ENCODE data around the gene REG3A. TPM values are rescaled to one million over a fixed set of nuclear protein-coding genes. Genes with fewer than 3 reads are reported as not detected.

Gene REG3A
- total RNA-seq, 1 donor from 2014 or later: not detected

DNA sequence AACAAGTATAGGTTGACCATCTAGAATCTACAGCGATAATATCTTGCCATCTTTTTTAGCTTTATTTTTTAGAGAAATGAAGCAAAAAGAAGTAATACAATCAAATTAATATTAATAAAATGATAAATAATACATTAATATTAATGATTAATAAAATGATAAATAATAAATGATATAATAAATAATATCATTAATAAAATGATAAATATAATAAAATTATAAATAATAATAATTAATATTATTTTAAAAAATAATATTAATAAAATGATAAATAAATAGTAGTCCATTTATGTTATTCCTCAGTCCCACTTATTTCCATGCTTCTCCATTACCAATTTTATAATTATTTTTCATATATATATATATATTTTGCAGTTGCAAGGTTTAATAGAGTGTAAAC is 3.2 kb upstream of the REG3A start:
- H3K27ac ChIP-seq (ENCODE audit: low read depth, low read length): no peak overlapping the region
- no peaks in the 10 kb centered on the region for H3K36me3 ChIP-seq (ENCODE audit: control insufficient read depth in 3 of 3, insufficient read depth in 3 of 3, low read length in 3 of 3)
- no peaks in the 10 kb centered on the region for H3K27me3 ChIP-seq (ENCODE audit: control insufficient read depth in 3 of 3, insufficient read depth in 3 of 3, low read length in 3 of 3)
- no peak overlapping the region for H3K9ac ChIP-seq (ENCODE audit: low read depth in 1 of 3, low read length in 3 of 3)
- no peak overlapping the region for H3K4me3 ChIP-seq (ENCODE audit: low read length in 3 of 3)
- peaks cover 0 to 2% (median 0%) of the 10 kb centered on the region in 3 donors for H3K9me3 ChIP-seq (ENCODE audit: control insufficient read depth in 3 of 3, low read length in 3 of 3)
- H3K4me1 ChIP-seq (ENCODE audit: control insufficient read depth in 3 of 3, insufficient read depth in 3 of 3, low read length in 3 of 3): no peaks in the 10 kb centered on the region

DNA sequence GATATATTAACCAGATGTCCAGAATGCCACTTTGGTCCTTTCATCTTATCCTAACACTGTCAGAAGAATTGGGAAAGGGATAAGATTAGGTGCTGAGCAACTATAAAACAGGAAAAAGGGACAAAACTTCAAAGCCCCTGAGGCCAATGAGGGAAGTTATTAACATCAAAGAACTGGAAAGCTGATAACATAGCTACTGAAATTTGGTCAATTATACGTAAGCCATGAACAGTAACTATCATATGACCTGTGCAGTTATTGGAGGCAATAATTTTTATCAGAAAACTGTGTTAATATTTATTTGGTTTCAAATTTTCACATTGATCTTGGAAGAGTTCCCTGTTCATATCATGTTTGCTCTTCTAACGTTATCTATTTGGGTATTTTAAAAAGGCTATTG is 2.6 kb upstream of the REG3A start:
- Histone ChIP-seq H3K36me3 (ENCODE audit: control insufficient read depth in 3 of 3, insufficient read depth in 3 of 3, low read length in 3 of 3) (no peaks in the 10 kb centered on the region), H3K27me3 (ENCODE audit: control insufficient read depth in 3 of 3, insufficient read depth in 3 of 3, low read length in 3 of 3) (no peaks in the 10 kb centered on the region), H3K4me3 (ENCODE audit: low read length in 3 of 3) (no peak overlapping the region), H3K4me1 (ENCODE audit: control insufficient read depth in 3 of 3, insufficient read depth in 3 of 3, low read length in 3 of 3) (no peaks in the 10 kb centered on the region), H3K9ac (ENCODE audit: low read depth in 1 of 3, low read length in 3 of 3) (no peak overlapping the region), H3K27ac (ENCODE audit: low read depth, low read length) (no peak overlapping the region), H3K9me3 (ENCODE audit: control insufficient read depth in 3 of 3, low read length in 3 of 3) (peaks cover 0 to 2% (median 0%) of the 10 kb centered on the region in 3 donors)

DNA sequence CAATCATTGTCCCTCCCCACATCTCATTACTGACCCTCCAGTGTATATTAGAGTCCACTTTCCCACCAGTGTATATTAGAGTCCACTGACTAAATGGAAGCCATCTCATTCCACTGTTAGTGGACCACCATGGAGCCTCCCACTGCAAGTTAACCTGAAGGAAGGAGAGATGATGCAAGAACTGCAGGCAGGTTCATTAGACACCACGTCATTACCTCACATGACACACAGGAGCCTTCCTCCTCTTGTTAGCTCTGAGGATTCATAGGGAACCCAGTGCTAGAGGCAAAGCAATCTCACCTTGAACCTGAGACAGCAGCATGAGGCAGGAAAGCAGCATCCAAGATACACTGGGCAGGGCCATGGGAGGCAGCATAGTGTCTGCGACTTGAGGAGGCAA is 523 bp downstream of the REG3A start:
- Histone ChIP-seq H3K4me3 (ENCODE audit: low read length in 3 of 3) (no peak overlapping the region), H3K9me3 (ENCODE audit: control insufficient read depth in 3 of 3, low read length in 3 of 3) (peaks cover 0 to 2% (median 0%) of the 10 kb centered on the region in 3 donors), H3K4me1 (ENCODE audit: control insufficient read depth in 3 of 3, insufficient read depth in 3 of 3, low read length in 3 of 3) (no peaks in the 10 kb centered on the region), H3K9ac (ENCODE audit: low read depth in 1 of 3, low read length in 3 of 3) (no peak overlapping the region), H3K27ac (ENCODE audit: low read depth, low read length) (no peak overlapping the region), H3K36me3 (ENCODE audit: control insufficient read depth in 3 of 3, insufficient read depth in 3 of 3, low read length in 3 of 3) (no peaks in the 10 kb centered on the region), H3K27me3 (ENCODE audit: control insufficient read depth in 3 of 3, insufficient read depth in 3 of 3, low read length in 3 of 3) (no peaks in the 10 kb centered on the region)

DNA sequence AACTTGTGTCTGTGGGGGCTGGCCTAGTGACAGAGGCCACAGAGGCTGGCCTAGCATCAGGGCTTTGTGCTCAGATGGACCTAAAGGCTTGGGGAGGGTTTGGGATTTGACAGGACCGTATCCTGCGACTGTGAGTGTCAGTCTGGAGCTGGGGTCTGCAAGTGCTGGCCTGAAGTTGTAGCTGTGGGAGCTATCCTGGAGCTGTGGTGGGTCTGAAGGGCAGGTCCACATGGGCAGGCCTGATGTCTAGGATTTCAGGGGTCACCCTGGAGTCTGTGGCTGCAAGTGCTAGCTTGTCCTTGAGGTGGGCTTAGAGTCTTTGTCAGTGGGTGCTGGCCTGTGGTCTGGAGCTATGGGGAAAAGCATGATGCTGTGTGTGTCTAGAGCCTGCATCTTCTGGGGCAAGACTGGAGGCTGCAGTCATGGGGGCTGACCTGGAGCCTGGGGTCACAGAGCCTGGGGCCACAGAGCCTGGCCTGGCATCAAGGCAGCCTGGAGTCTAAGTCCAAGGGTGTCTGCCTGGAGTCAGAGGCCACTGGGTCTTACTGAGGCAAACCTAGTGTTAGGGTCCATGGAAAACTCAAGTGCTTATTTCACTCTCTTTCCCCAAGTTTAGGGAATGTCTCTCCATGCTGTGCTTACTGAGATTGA is 3.6 kb downstream of the REG3A start:
- Histone ChIP-seq H3K27me3 (ENCODE audit: control insufficient read depth in 3 of 3, insufficient read depth in 3 of 3, low read length in 3 of 3) (no peaks in the 10 kb centered on the region), H3K4me1 (ENCODE audit: control insufficient read depth in 3 of 3, insufficient read depth in 3 of 3, low read length in 3 of 3) (no peaks in the 10 kb centered on the region), H3K4me3 (ENCODE audit: low read length in 3 of 3) (no peak overlapping the region), H3K9ac (ENCODE audit: low read depth in 1 of 3, low read length in 3 of 3) (no peak overlapping the region), H3K27ac (ENCODE audit: low read depth, low read length) (no peak overlapping the region), H3K9me3 (ENCODE audit: control insufficient read depth in 3 of 3, low read length in 3 of 3) (peaks cover 0 to 2% (median 0%) of the 10 kb centered on the region in 3 donors), H3K36me3 (ENCODE audit: control insufficient read depth in 3 of 3, insufficient read depth in 3 of 3, low read length in 3 of 3) (no peaks in the 10 kb centered on the region)

DNA sequence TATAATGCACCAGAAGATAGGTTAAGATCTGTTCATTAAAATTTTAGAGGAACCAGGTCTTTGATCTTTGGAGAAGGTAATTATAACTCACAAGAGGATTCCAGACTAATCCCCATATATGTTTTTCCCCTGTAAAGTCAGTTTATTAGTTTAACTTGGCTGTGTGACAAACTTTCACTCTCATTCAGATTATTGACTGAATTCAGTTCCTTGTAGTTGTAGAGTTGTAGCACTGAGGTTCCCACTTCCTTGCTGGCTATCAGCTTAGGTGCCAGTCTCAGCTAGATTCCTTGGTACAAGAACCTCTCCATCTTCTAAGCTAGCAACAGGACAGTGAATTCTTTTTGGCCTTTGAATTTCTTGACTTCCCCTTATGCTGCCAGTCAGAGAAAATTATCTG is 20.1 kb downstream of the REG3A start:
- Histone ChIP-seq H3K27me3 (ENCODE audit: control insufficient read depth in 3 of 3, insufficient read depth in 3 of 3, low read length in 3 of 3) (no peaks in the 10 kb centered on the region), H3K36me3 (ENCODE audit: control insufficient read depth in 3 of 3, insufficient read depth in 3 of 3, low read length in 3 of 3) (no peaks in the 10 kb centered on the region), H3K27ac (ENCODE audit: low read depth, low read length) (no peak overlapping the region), H3K4me3 (ENCODE audit: low read length in 3 of 3) (no peak overlapping the region), H3K4me1 (ENCODE audit: control insufficient read depth in 3 of 3, insufficient read depth in 3 of 3, low read length in 3 of 3) (no peaks in the 10 kb centered on the region), H3K9me3 (ENCODE audit: control insufficient read depth in 3 of 3, low read length in 3 of 3) (no peaks in the 10 kb centered on the region), H3K9ac (ENCODE audit: low read depth in 1 of 3, low read length in 3 of 3) (no peak overlapping the region)

GRCh38 chr2:79138385-79138784 is 21.2 kb downstream of the REG3A start:
- no peaks in the 10 kb centered on the region for H3K36me3 ChIP-seq (ENCODE audit: control insufficient read depth in 3 of 3, insufficient read depth in 3 of 3, low read length in 3 of 3)
- no peaks in the 10 kb centered on the region for H3K4me1 ChIP-seq (ENCODE audit: control insufficient read depth in 3 of 3, insufficient read depth in 3 of 3, low read length in 3 of 3)
- H3K27me3 ChIP-seq (ENCODE audit: control insufficient read depth in 3 of 3, insufficient read depth in 3 of 3, low read length in 3 of 3): no peaks in the 10 kb centered on the region
- no peaks in the 10 kb centered on the region for H3K9me3 ChIP-seq (ENCODE audit: control insufficient read depth in 3 of 3, low read length in 3 of 3)
- no peak overlapping the region for H3K4me3 ChIP-seq (ENCODE audit: low read length in 3 of 3)
- no peak overlapping the region for H3K27ac ChIP-seq (ENCODE audit: low read depth, low read length)
- H3K9ac ChIP-seq (ENCODE audit: low read depth in 1 of 3, low read length in 3 of 3): no peak overlapping the region

DNA sequence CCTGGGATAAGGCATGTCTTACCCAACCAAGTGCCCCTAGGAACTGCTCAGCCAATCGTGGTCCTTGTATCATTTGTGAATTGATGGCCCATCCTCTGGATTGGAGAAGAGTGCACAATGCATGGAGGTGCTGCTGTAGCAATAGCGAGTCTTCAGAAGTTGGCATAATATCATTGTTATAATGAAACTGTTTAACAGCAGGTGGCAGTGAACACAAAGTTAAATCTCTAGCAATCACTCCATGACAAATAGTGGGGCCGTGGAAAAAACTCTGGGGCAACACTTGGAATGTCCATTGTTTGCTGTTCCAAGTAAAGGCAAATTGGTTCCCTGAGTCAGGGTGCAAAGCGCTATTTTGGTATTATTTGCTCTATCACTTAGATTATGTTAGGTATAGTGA is 27.9 kb downstream of the REG3A start:
- Histone ChIP-seq H3K4me1 (ENCODE audit: control insufficient read depth in 3 of 3, insufficient read depth in 3 of 3, low read length in 3 of 3) (no peaks in the 10 kb centered on the region), H3K9ac (ENCODE audit: low read depth in 1 of 3, low read length in 3 of 3) (no peak overlapping the region), H3K27me3 (ENCODE audit: control insufficient read depth in 3 of 3, insufficient read depth in 3 of 3, low read length in 3 of 3) (no peaks in the 10 kb centered on the region), H3K36me3 (ENCODE audit: control insufficient read depth in 3 of 3, insufficient read depth in 3 of 3, low read length in 3 of 3) (no peaks in the 10 kb centered on the region), H3K27ac (ENCODE audit: low read depth, low read length) (no peak overlapping the region), H3K4me3 (ENCODE audit: low read length in 3 of 3) (no peak overlapping the region), H3K9me3 (ENCODE audit: control insufficient read depth in 3 of 3, low read length in 3 of 3) (no peaks in the 10 kb centered on the region)

GRCh38 chr2:79129804-79130203 is 29.7 kb downstream of the REG3A start:
- Histone ChIP-seq H3K27me3 (ENCODE audit: control insufficient read depth in 3 of 3, insufficient read depth in 3 of 3, low read length in 3 of 3) (no peaks in the 10 kb centered on the region), H3K36me3 (ENCODE audit: control insufficient read depth in 3 of 3, insufficient read depth in 3 of 3, low read length in 3 of 3) (no peaks in the 10 kb centered on the region), H3K4me1 (ENCODE audit: control insufficient read depth in 3 of 3, insufficient read depth in 3 of 3, low read length in 3 of 3) (no peaks in the 10 kb centered on the region), H3K9me3 (ENCODE audit: control insufficient read depth in 3 of 3, low read length in 3 of 3) (no peaks in the 10 kb centered on the region), H3K4me3 (ENCODE audit: low read length in 3 of 3) (no peak overlapping the region), H3K9ac (ENCODE audit: low read depth in 1 of 3, low read length in 3 of 3) (no peak overlapping the region), H3K27ac (ENCODE audit: low read depth, low read length) (no peak overlapping the region)

- Histone ChIP-seq H3K9me3 (ENCODE audit: control insufficient read depth in 3 of 3, low read length in 3 of 3) (no peaks in the 10 kb centered on the region), H3K36me3 (ENCODE audit: control insufficient read depth in 3 of 3, insufficient read depth in 3 of 3, low read length in 3 of 3) (no peaks in the 10 kb centered on the region), H3K4me1 (ENCODE audit: control insufficient read depth in 3 of 3, insufficient read depth in 3 of 3, low read length in 3 of 3) (no peaks in the 10 kb centered on the region), H3K27me3 (ENCODE audit: control insufficient read depth in 3 of 3, insufficient read depth in 3 of 3, low read length in 3 of 3) (no peaks in the 10 kb centered on the region), H3K9ac (ENCODE audit: low read depth in 1 of 3, low read length in 3 of 3) (no peak overlapping the region), H3K4me3 (ENCODE audit: low read length in 3 of 3) (no peak overlapping the region), H3K27ac (ENCODE audit: low read depth, low read length) (no peak overlapping the region)
Measured at GRCh38 chr2:79129260-79129659, 30.3 kb downstream of the REG3A start.

DNA sequence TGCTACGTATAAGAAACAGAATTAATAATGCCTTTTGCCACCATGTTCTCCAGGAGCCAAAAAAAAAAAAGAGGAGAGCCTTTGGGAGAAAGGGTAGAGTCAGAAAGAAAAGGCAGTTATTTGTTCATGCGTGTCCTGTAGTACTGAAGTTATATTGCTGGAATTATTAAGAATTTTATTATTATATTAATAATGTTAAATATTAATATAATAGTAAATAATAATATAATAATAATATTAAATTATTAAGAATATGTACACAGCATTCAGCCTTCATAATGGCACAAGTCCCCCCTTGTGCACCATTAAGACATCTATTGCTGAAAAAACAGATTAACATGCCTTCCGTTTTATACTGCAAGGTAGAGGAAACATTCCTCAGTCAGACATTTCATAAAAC is 31.1 kb downstream of the REG3A start:
- Histone ChIP-seq H3K36me3 (ENCODE audit: control insufficient read depth in 3 of 3, insufficient read depth in 3 of 3, low read length in 3 of 3) (no peaks in the 10 kb centered on the region), H3K9me3 (ENCODE audit: control insufficient read depth in 3 of 3, low read length in 3 of 3) (no peaks in the 10 kb centered on the region), H3K27me3 (ENCODE audit: control insufficient read depth in 3 of 3, insufficient read depth in 3 of 3, low read length in 3 of 3) (no peaks in the 10 kb centered on the region)

DNA sequence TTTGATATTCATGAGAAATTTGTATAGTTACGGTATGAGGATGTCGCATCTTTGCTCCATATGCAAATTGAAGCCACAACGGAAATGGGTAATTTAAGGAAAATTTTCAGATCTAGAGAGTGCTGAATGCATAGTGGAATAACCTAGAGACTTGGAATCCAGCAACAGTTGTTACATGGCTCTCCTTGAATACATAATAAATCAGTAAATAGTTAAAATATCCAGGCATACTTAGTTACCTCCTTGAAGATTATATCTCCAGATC is 33.9 kb downstream of the REG3A start:
- no peak overlapping the region for H3K4me3 ChIP-seq (ENCODE audit: low read length in 3 of 3)
- no peaks in the 10 kb centered on the region for H3K9me3 ChIP-seq (ENCODE audit: control insufficient read depth in 3 of 3, low read length in 3 of 3)
- H3K36me3 ChIP-seq (ENCODE audit: control insufficient read depth in 3 of 3, insufficient read depth in 3 of 3, low read length in 3 of 3): no peaks in the 10 kb centered on the region
- H3K27me3 ChIP-seq (ENCODE audit: control insufficient read depth in 3 of 3, insufficient read depth in 3 of 3, low read length in 3 of 3): no peaks in the 10 kb centered on the region
- H3K27ac ChIP-seq (ENCODE audit: low read depth, low read length): no peak overlapping the region
- no peaks in the 10 kb centered on the region for H3K4me1 ChIP-seq (ENCODE audit: control insufficient read depth in 3 of 3, insufficient read depth in 3 of 3, low read length in 3 of 3)
- H3K9ac ChIP-seq (ENCODE audit: low read depth in 1 of 3, low read length in 3 of 3): no peak overlapping the region

More for the DNA sequence above, 31.1 kb downstream of the REG3A start:
- H3K27ac ChIP-seq (ENCODE audit: low read depth, low read length): no peak overlapping the region
- H3K4me1 ChIP-seq (ENCODE audit: control insufficient read depth in 3 of 3, insufficient read depth in 3 of 3, low read length in 3 of 3): no peaks in the 10 kb centered on the region
- H3K9ac ChIP-seq (ENCODE audit: low read depth in 1 of 3, low read length in 3 of 3): no peak overlapping the region
- no peak overlapping the region for H3K4me3 ChIP-seq (ENCODE audit: low read length in 3 of 3)

Data from skeletal muscle tissue (tissue), 4 donors.